Caco-2 (cell line): Measurements from ENCODE around the gene CT47A1. TPM values are rescaled to one million over a fixed set of nuclear protein-coding genes. Genes with fewer than 3 reads are reported as not detected.
A peak's percentile ranks its signal among the peaks of the same experiment; 100 is the strongest.

Source experiments
- BruUV-seq: library from RNA; stranded (reverse); fragments of 400-500 nt; replicated peaks from 2 replicates; lab custom pipeline; 2021; lab: Mats Ljungman, UMichigan
- CTCF ChIA-PET: fragments of 300-600 bp; sonication (Branson Sonifier 250); formaldehyde crosslinking; loops from one replicate; lab custom pipeline; 2022; ENCODE audit warnings: antibody characterized with exemption; lab: Charles Lee
- POLR2A ChIA-PET: fragments of 300-600 bp; sonication (Branson Sonifier 250); formaldehyde crosslinking; loops from one replicate; lab custom pipeline; 2022; ENCODE audit warnings: antibody characterized with exemption; lab: Charles Lee
- DNase-seq, 2 experiments: peaks; one replicate each; pipeline versions ENCODE4 v3.0.0 to v3.0.0-alpha.2; 2020 to 2022
- H3K27me3 ChIP-seq: replicated peaks from 2 replicates; pipeline ENCODE4 v1.6.0; 2011; ENCODE audit warnings: low read length; ENCODE audit not compliant: control insufficient read depth, insufficient read depth
- H3K36me3 ChIP-seq: 2 replicates; pipeline ENCODE4 v1.5.1; 2011; ENCODE audit warnings: low read length; ENCODE audit not compliant: control insufficient read depth, insufficient read depth
- H3K4me1 ChIP-seq: fragments of 250-450 bp; sonication (Bioruptor Pico); 2 replicates; pipeline ENCODE4 v1.5.1; 2020; ENCODE audit warnings: mild to moderate bottlenecking
- H3K4me3 ChIP-seq: 2 replicates; pipeline ENCODE4 v1.5.1; 2011; ENCODE audit warnings: low read depth, mild to moderate bottlenecking, control low read depth, low read length
- H3K9me3 ChIP-seq: fragments of 250-450 bp; sonication (Bioruptor Pico); 2 replicates; pipeline ENCODE4 v1.5.1; 2020; ENCODE audit warnings: mild to moderate bottlenecking, moderate library complexity
- H3K27ac Mint-ChIP-seq: one replicate; pipeline ENCODE4 v1.8.0; 2022; ENCODE audit warnings: mixed read lengths; ENCODE audit not compliant: unreplicated experiment
- H3K27me3 Mint-ChIP-seq: one replicate; pipeline ENCODE4 v1.8.0; 2022; ENCODE audit warnings: mixed read lengths; ENCODE audit not compliant: insufficient read depth, unreplicated experiment
- H3K36me3 Mint-ChIP-seq: one replicate; pipeline ENCODE4 v1.8.0; 2022; ENCODE audit warnings: mild to moderate bottlenecking, mixed read lengths; ENCODE audit not compliant: insufficient read depth, unreplicated experiment
- H3K4me1 Mint-ChIP-seq: one replicate; pipeline ENCODE4 v1.8.0; 2022; ENCODE audit warnings: low read depth, mixed read lengths; ENCODE audit not compliant: unreplicated experiment
- H3K4me3 Mint-ChIP-seq: one replicate; pipeline ENCODE4 v1.8.0; 2022; ENCODE audit warnings: mild to moderate bottlenecking, moderate library complexity, mixed read lengths; ENCODE audit not compliant: unreplicated experiment
- H3K9me3 Mint-ChIP-seq: one replicate; pipeline ENCODE4 v1.8.0; 2022; ENCODE audit warnings: mixed read lengths; ENCODE audit not compliant: unreplicated experiment
- intact Hi-C: fragments of 100-400 bp; cut with micrococcal nuclease; formaldehyde crosslinking; loops from one replicate; pipeline ENCODE4 v1.10.0; 2022; ENCODE audit not compliant: unreplicated experiment
- total RNA-seq: library from RNA; stranded (reverse); gene quantifications from 2 replicates; pipeline ENCODE4 v1.2.3, GENCODE V29; 2022
- TF ChIP-seq, protein P1 (sequence below), 2 experiments: fragments of 200-600 bp in 1 of 2; IDR thresholded peaks; 1 replicate in 1 of 2; 2 replicates in 1 of 2; pipeline versions ENCODE4 v1.5.1 to v1.8.0; 2011 to 2022; ENCODE audit warnings: antibody characterized with exemption in 1 of 2, control low read depth in 1 of 2, inconsistent platforms in 1 of 2, low read depth in 1 of 2, low read length in 1 of 2, mild to moderate bottlenecking in 1 of 2, moderate library complexity in 1 of 2; ENCODE audit not compliant: insufficient read depth in 1 of 2, severe bottlenecking in 1 of 2, unreplicated experiment in 1 of 2

Gene CT47A1
- total RNA-seq, 1 experiment from 2014 or later = not detected

DNA sequence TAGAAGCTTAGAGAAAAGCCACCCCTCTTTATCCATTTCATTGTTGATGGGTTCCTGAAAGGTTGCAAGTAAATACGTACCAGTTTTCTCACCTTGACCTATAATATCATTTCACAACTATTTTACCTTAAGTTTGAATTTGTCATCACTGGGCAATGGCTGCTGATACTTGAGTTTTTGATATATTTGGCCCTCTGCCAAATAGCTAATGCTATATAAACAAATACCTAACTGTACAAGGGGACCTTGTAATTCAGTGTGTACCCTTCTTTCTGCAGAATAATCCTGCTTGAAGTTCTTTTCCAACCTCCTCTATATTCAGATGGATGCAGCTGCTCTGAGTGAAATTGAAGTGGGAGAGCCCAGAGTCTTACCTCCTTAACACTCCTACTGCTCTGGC, 42.9 kb upstream of the CT47A1 start:
- no peaks in the 10 kb centered on the region for H3K36me3 Mint-ChIP-seq
- no peak overlapping the region for H3K27ac Mint-ChIP-seq
- no peaks in the 10 kb centered on the region for H3K27me3 ChIP-seq
- H3K4me1 Mint-ChIP-seq = no peaks in the 10 kb centered on the region
- no peaks in the 10 kb centered on the region for H3K27me3 Mint-ChIP-seq
- DNase-seq = no peak
- no peak overlapping the region for H3K4me3 Mint-ChIP-seq
- POLR2A ChIA-PET = no interaction called here
- no peaks in the 10 kb centered on the region for H3K36me3 ChIP-seq
- no TSS peak for BruUV-seq
- TF ChIP-seq, protein P1, sequence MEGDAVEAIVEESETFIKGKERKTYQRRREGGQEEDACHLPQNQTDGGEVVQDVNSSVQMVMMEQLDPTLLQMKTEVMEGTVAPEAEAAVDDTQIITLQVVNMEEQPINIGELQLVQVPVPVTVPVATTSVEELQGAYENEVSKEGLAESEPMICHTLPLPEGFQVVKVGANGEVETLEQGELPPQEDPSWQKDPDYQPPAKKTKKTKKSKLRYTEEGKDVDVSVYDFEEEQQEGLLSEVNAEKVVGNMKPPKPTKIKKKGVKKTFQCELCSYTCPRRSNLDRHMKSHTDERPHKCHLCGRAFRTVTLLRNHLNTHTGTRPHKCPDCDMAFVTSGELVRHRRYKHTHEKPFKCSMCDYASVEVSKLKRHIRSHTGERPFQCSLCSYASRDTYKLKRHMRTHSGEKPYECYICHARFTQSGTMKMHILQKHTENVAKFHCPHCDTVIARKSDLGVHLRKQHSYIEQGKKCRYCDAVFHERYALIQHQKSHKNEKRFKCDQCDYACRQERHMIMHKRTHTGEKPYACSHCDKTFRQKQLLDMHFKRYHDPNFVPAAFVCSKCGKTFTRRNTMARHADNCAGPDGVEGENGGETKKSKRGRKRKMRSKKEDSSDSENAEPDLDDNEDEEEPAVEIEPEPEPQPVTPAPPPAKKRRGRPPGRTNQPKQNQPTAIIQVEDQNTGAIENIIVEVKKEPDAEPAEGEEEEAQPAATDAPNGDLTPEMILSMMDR (IDR thresholded peaks at IDR 0.05; ENCODE audit: insufficient read depth in 1 of 2, low read depth in 1 of 2, low read length in 1 of 2, severe bottlenecking in 1 of 2, unreplicated experiment in 1 of 2) = no peak
- no peaks in the 10 kb centered on the region for H3K4me1 ChIP-seq
- no peaks in the 10 kb centered on the region for H3K9me3 Mint-ChIP-seq
- H3K4me3 ChIP-seq = no peak overlapping the region
- CTCF ChIA-PET = no interaction called here
- H3K9me3 ChIP-seq = no peaks in the 10 kb centered on the region
- intact Hi-C loops = no loop called here

DNA sequence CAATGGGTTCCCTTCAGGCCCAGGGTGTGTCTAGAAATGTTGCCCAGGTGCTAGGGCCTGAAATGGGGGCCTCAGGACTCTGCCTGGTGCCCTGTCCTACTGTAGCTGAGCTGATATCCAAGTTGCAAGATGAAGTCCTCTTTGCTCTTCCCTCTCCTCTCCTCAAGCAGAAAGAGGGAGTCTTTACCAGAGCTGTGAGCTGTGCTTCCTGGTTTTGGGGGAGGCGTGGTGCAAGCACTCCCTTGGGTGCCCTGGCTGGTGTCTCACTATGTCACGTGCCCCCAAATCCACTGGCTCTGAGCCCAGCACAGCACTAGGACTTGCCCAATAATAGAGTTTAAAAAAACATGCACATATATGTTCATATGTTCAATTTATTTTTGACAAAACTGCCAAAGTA, 29.3 kb upstream of the CT47A1 start:
- CTCF ChIA-PET = no interaction called here
- H3K36me3 ChIP-seq = no peaks in the 10 kb centered on the region
- no peak overlapping the region for H3K27ac Mint-ChIP-seq
- H3K4me1 Mint-ChIP-seq = no peaks in the 10 kb centered on the region
- H3K27me3 Mint-ChIP-seq = no peaks in the 10 kb centered on the region
- no peak overlapping the region for H3K4me3 ChIP-seq
- H3K9me3 ChIP-seq = no peaks in the 10 kb centered on the region
- POLR2A ChIA-PET = no interaction called here
- TF ChIP-seq, protein P1 (IDR thresholded peaks at IDR 0.05; ENCODE audit: insufficient read depth in 1 of 2, low read depth in 1 of 2, low read length in 1 of 2, severe bottlenecking in 1 of 2, unreplicated experiment in 1 of 2) = no peak
- H3K36me3 Mint-ChIP-seq = no peaks in the 10 kb centered on the region
- no peaks in the 10 kb centered on the region for H3K27me3 ChIP-seq
- H3K4me3 Mint-ChIP-seq = no peak overlapping the region
- no TSS peak for BruUV-seq
- no peaks in the 10 kb centered on the region for H3K9me3 Mint-ChIP-seq
- no peaks in the 10 kb centered on the region for H3K4me1 ChIP-seq
- no peak for DNase-seq
- intact Hi-C loops = no loop called here

GRCh38 chrX:121013897-121014455, 28.4 kb upstream of the CT47A1 start:
- Histone ChIP-seq H3K9me3 (no peaks in the 10 kb centered on the region), H3K4me3 (no peak overlapping the region), H3K4me1 (no peaks in the 10 kb centered on the region), H3K36me3 (no peaks in the 10 kb centered on the region), H3K27me3 (no peaks in the 10 kb centered on the region)
- H3K4me3 Mint-ChIP-seq = no peak overlapping the region
- H3K4me1 Mint-ChIP-seq = no peaks in the 10 kb centered on the region
- H3K36me3 Mint-ChIP-seq = no peaks in the 10 kb centered on the region
- ChIA-PET CTCF (no interaction called here), POLR2A (no interaction called here)
- peak; percentile 25 to 33 for DNase-seq
- no peaks in the 10 kb centered on the region for H3K27me3 Mint-ChIP-seq
- TF ChIP-seq, protein P1 (IDR thresholded peaks at IDR 0.05; ENCODE audit: insufficient read depth in 1 of 2, low read depth in 1 of 2, low read length in 1 of 2, severe bottlenecking in 1 of 2, unreplicated experiment in 1 of 2) = no peak
- no peak overlapping the region for H3K27ac Mint-ChIP-seq
- H3K9me3 Mint-ChIP-seq = no peaks in the 10 kb centered on the region
- intact Hi-C loops = no loop called here
- BruUV-seq = no TSS peak
